ENCODE data around the gene DAPP1. TPM values are rescaled to one million over a fixed set of nuclear protein-coding genes. Genes with fewer than 3 reads are reported as not detected.
A peak's percentile ranks its signal among the peaks of the same experiment; 100 is the strongest.

DAPP1 gene
- total RNA-seq, 4 donors from 2014 or later, result 1.6 to 6.1 (median 4.2) TPM

GRCh38 chr4:99801005-99801699, 15.5 kb upstream of the DAPP1 start:
- ATAC-seq (ENCODE audit: low FRiP score) (no peak), DNase-seq (ENCODE audit: low spot score) (no peak)
- no peak for TF ChIP-seq CTCF (IDR thresholded peaks at IDR 0.05)

GRCh38 chr4:99803566-99804101, 13.0 kb upstream of the DAPP1 start:
- TF ChIP-seq CTCF (IDR thresholded peaks at IDR 0.05), result no peak
- no peak for ATAC-seq (ENCODE audit: low FRiP score)
- no peak for DNase-seq (ENCODE audit: low spot score)

GRCh38 chr4:99806545-99806944, 10.1 kb upstream of the DAPP1 start:
- no peak for TF ChIP-seq CTCF (IDR thresholded peaks at IDR 0.05)
- ATAC-seq (ENCODE audit: low FRiP score) (no peak), DNase-seq (ENCODE audit: low spot score) (no peak)

GRCh38 chr4:99807666-99808065, 9.0 kb upstream of the DAPP1 start:
- TF ChIP-seq CTCF (IDR thresholded peaks at IDR 0.05), result no peak
- ATAC-seq (ENCODE audit: low FRiP score), result no peak

DNA sequence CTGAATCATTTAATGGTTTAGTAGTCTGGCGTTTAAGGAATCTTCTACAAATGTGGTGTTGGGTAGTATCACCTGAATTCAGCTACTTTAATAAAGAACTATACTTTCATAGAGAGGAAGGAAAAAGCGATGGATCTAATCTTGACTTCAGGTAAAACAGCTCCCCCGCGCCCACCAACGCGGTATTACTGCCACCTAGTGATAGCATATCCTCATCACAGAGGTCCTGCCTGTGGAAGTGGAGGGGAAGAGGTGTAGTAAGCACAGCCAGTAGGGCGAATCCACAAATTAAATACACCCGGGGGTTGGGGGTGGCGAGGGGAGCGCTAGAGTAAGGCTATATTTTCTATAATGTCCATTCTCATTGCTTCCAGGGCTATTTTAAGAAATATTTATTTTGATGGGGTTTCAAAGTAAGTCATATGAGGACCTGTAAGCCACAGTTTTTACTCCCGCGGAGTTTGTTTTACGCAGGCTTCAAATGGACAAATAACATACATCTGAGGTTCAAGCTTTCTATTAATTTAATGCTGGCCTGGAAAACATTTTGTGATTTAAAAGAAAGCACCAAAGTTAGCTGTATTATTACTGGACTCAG, 8.3 kb upstream of the DAPP1 start:
- peak; percentile 54 for ATAC-seq (ENCODE audit: low FRiP score)
- no peak for TF ChIP-seq CTCF (IDR thresholded peaks at IDR 0.05)
- DNase-seq (ENCODE audit: low spot score), result peak; percentile 37

More at GRCh38 chr4:99807666-99808065, 9.0 kb upstream of the DAPP1 start:
- no peak for DNase-seq (ENCODE audit: low spot score)

DNA sequence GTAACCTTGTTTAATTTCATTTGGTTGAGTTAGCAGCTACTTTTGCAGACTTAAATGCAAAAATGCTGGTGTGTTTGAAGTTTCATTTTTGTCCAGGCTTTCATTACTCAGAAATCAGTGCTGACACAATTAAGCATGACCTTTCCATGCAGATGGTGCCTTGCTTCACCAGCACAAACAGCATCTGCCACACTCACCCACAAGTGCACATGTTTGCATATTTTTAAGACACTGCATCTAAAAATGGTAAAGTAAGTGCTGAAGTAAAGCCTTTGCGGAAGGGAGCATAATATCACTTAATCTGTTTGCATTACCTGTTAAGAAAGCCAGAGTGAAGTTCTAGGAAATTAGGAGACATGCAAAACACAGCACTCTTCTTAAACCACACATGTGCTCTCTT, 7.3 kb upstream of the DAPP1 start:
- no peak for TF ChIP-seq CTCF (IDR thresholded peaks at IDR 0.05)
- ATAC-seq (ENCODE audit: low FRiP score) (no peak), DNase-seq (ENCODE audit: low spot score) (no peak)

GRCh38 chr4:99810536-99810935, 6.1 kb upstream of the DAPP1 start:
- TF ChIP-seq CTCF (IDR thresholded peaks at IDR 0.05), result no peak
- DNase-seq (ENCODE audit: low spot score) (no peak), ATAC-seq (ENCODE audit: low FRiP score) (no peak)
